NCI-H128 (cell line): ENCODE measurements around the gene RNF212.

ENCODE experiments used
- DNase-seq: peaks from one replicate; lab custom pipeline; 2025; ENCODE audit not compliant: unreplicated experiment; lab: John Stamatoyannopoulos, UW

The RNF212 gene

GRCh38 chr4:1036976-1037810, 76.2 kb downstream of the RNF212 start:
- no peak for DNase-seq

DNA sequence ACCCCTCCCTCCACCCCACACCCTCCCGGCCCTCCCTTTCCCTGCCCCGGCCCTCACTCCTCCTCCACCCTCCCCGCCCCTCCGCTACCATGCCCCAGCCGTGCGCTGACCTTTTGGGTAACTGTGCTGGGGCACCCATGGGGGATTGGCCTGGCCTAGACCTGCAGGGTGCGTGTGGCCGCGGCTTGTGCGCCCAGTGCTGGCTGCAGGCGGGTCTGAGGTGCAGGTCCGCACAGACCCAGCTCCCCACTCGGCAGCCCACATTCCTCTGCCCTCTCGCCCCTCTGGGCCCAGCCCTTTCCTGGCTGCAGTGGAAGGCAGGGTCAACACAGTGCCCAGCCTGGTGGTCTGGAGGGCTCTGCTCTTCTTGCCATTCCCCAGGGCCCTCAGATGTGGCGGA, 77.3 kb downstream of the RNF212 start:
- DNase-seq = no peak

DNA sequence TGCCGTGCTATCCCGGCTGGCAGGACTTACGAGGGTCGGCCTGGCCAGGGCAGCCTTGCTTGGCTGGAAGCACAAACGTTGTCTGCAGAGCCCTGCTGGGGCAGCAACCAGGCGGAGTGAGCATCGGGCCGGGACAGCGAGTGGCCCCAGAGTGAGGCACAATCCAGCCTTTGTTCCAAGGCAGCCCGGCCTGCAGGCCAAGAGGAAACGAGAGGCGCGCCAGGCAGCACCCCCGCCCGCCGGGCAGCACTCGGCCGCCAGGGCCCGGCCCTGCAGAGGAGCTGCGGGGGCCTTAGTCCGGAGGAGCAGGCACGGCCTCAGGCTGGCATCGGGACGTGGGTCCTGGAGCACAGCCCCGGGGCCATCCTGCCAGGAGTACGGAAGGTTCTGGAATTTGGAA, 77.9 kb downstream of the RNF212 start:
- no peak for DNase-seq

DNA sequence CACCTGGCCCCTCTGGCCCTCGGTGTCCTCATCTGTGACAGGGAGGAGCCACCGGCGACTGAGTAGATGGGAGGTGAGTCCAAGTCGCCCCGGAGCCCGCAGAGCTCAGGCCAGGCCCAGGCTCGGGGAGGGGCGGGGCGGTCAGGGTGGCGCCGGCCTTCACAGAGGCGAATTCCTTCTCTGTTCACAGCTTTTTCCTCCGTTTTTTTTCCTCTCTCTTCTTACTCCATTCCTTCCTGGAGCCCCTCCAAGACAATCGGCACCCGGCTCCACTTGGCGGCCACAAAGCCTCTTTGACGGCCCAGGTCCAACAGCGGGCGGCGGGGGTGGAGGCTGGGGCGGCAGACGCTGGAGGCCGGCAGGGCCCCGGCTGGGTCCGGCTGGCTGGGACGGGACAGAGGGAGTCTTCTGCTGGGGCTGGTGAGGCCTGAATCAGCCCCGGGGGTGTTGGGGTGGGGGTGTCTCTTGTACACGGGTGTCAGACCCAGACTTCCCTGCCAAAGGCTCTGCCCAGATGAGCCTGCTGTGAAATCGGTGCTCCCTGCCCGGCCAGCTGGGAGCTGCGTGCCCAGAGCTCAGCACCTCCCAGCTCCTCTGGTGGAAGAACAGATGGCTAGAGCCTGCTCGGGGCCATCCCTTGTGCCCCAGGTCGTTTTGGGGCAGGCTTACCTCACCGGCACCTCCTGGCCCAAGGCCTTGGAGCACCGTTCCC, 79.4 kb downstream of the RNF212 start:
- no peak for DNase-seq

- no peak for DNase-seq
Measured at GRCh38 chr4:1032861-1033260, 80.5 kb downstream of the RNF212 start.

DNA sequence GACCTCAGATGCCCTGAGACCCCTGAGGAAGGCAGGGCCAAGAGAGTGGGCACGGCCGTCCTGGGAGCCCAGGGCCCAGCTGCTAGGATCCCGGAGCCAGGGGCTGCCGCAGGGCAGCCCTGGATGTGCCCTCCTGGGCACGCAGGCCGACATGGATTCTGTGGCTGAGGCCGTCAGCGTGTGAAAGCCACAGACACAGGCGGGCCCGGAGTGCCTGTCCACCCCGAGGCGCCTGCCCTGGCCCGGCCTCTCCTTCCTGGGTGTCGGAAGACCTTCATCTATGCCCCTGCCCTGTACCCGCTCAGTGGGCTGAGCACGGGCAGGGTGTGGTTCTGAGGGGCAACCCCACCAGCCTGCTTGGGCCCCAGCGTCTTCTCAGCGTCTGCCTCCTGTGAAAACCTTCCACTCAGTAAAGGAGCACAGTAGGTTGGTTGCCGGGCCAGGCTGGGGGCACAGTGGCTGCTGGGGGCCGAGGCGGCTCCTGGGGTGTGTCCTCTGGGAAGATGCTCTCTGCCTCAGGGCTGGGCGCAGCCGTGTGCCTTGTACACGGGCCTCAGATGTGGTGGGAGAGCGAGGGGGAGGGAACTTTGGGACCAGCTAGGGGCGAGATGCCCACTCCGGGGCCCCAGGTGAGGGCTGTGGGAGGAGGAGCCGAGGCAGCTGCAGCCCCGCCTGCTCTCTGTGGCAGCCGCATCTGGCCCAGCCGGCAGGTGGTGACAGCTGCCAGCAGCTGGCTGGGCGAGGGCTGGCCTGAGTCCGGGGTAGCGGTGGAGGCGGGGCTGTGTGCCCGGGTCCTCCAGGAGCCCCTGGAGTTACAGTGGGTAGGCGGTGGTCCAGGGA, 81.2 kb downstream of the RNF212 start:
- DNase-seq = no peak

DNA sequence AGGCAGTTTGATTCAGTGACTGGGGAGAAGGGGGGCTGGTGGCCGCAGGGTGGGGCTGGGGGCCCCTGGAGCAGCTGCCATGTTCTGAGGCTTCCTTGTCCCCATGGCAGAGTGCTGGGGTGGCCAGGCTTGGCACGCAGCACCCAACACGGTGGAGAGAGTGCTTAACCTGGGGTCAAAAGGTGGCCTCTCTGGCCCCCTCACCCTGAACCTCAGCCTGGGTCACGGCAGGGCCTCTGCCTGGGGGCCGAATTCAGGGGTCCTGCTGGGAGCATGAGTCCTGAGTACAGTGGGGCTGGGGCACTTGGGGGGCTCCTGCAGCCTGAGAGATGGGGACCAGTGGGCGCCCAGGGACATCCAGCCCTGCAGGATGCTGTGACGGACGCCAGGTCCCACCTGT, 82.0 kb downstream of the RNF212 start:
- no peak for DNase-seq

DNA sequence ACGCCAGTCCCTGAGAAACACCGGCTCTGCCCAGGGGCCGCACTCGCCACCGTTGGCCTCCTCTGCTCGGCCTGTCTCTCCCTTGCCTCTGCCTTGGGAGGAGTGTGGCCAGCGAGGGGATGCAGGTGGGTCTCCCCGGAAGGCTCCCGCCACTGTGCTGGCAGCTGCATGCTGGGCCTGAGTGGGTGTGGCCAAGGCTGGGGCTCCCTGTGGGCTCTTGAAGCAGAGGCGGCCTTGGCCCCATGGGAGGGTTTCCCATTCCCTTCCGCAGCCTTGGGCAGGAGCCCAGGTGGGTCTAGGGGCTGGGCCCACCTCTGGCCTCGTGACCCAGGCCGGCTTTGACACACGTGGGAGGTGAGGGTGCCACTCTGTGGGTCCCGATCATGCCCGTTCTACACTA, 82.8 kb downstream of the RNF212 start:
- DNase-seq = no peak

GRCh38 chr4:1030031-1030430, 83.3 kb downstream of the RNF212 start:
- DNase-seq = no peak

GRCh38 chr4:1029529-1029928, 83.8 kb downstream of the RNF212 start:
- no peak for DNase-seq

DNA sequence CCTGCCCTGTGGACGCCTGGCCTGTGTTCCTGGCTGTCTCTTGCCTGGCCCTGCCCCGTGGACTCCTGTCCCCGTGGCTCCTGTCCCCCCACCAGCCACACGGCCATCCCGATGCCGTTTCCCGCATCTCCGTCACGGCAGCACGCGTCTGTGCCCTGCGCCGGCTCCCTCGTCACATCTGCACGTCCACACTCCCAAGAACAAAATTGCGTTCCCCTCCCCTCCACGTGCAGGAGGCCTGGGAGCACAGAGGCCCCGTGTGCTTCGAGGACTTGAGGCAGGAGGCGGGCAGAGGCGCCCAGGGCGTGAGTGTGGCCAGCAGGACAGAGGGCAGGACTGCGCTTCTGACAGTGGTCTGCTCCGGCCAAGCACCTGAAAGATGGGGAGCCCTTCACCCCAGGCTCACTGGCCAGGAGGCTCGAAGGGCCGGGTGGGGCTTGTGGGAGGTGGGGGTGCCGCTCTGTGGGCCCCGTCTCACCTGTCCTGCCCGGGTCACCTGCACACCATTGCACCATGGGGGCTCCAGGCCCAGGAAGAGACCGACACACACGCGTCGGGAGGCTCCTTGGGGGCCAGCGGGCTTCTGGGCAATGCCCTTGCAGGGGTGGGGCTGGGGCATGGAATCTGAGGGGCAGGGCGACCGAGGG, 84.7 kb downstream of the RNF212 start:
- DNase-seq = no peak

DNA sequence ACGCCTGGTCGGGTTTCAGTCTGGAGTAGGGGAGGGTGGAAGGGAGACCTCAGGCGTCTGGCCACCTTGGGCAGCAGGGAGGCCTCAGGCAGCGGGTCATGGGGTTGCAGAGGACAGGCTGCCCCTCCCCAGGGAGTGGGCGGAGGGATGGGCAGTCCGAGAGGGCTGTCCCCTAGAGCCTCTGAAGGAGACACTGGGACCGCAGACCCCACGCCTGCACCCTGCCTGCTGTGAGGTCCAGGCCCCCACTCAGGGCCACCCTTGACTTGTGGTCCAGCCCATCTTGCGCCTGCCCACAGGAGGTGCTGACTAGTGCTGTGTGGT, 85.5 kb downstream of the RNF212 start:
- DNase-seq = no peak

DNA sequence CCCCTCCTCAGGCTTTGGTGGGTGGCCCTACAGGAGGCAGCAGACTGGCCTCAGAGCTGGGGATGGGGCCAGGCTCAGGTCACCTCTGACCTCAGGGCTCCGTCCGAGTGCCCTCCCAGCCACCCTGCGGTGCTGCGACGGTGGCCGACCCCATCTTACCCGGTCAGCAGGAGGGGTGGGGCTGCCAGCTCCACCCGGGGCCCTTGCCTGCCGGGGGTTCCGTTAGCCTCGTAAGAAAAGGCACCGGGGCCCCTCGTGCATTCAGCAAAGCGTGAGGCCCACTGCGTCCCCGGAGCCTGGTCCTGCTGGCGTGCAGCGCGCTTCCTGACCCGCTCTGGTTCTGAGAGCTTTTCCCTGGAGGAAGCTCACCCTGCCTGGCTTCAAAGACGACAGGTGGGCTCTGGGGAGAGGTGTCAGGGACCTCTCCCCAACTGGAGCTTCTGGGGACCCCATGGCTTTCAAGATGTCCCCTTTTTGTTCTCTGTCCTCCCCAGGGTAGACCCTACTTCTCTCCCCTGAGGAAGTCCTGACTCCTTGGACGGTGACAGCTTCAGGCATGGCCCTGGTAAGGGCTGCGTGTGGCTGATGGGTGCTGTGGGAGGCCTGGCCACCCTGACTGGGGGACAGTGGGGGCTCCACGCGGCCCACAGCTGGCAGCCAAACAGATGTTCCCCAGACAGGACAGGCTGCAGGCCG, 86.0 kb downstream of the RNF212 start:
- DNase-seq = no peak

DNA sequence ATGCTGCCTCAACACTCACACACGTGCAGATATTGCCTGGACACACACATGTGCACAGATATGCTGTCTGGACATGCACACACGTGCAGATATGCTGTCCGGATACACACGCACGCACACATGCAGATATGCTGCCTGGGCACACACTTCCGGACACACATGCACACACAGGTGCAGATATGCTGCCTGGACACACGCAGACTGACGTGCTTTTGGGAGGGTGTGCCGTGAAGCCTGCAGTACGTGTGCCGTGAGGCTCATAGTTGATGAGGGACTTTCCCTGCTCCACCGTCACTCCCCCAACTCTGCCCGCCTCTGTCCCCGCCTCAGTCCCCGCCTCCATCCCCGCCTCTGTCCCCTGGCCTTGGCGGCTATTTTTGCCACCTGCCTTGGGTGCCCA, 87.2 kb downstream of the RNF212 start:
- no peak for DNase-seq

DNA sequence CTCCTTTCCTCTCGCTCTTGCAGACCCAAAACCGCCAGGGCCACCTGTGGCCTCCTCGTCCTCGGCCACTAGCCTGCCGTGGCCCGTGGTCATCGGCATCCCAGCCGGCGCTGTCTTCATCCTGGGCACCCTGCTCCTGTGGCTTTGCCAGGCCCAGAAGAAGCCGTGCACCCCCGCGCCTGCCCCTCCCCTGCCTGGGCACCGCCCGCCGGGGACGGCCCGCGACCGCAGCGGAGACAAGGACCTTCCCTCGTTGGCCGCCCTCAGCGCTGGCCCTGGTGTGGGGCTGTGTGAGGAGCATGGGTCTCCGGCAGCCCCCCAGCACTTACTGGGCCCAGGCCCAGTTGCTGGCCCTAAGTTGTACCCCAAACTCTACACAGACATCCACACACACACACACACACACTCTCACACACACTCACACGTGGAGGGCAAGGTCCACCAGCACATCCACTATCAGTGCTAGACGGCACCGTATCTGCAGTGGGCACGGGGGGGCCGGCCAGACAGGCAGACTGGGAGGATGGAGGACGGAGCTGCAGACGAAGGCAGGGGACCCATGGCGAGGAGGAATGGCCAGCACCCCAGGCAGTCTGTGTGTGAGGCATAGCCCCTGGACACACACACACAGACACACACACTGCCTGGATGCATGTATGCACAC, 88.3 kb downstream of the RNF212 start:
- DNase-seq = no peak

GRCh38 chr4:1023895-1024740, 89.2 kb downstream of the RNF212 start:
- no peak for DNase-seq

DNA sequence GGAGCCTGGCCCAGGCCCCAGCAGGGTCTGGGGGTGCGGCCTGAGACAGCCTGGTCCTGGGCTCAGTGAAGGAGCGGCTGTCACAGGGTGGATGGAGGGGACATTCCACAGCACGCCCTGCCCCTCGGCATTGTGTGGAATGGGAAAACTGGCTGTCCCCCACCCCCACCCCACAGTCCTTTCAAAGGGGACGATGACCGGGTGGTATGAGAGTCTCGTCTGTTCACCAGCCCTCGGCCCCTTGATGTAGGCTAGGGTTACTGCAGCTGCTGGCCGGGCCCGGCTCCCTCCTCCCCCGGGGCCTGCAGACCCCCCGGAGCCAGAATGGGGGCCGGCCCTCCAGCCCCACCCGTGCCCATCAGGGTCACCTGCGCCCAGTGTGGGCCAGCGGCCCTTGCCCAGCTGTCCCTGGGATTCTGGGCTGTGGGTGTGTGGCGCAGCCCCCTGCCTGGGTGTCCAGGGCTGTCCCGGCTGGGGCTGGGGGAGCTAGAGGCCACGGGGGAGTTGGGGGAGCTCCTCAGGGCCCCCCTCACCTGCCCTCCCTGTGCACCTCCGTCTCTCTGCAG, 90.2 kb downstream of the RNF212 start:
- no peak for DNase-seq

GRCh38 chr4:1022739-1023066, 90.7 kb downstream of the RNF212 start:
- DNase-seq = no peak
